Stimulated activated CD8-positive, alpha-beta memory T cell treated with anti-CD3 and anti-CD28 coated beads, Interleukin-12 subunit alpha, Interleukin-12 subunit beta, amount 100 ng/mL, for 24 hours (primary cell): ENCODE measurements around the gene MRPL38.
"Not testable (repeated sequence)": the region's sequence is repeated elsewhere in the genome, so short reads cannot be mapped to it uniquely, and the experiment has no call there.

Experiments
- DNase-seq: peaks from one replicate; pipeline ENCODE4 v3.0.0-alpha.2; 2020; ENCODE audit errors: extremely low read depth

MRPL38 gene

GRCh38 chr17:75876190-75876937 lies 28.3 kb downstream of the MRPL38 start:
- DNase-seq: no peak

GRCh38 chr17:75875940-75876189 lies 28.8 kb downstream of the MRPL38 start:
- DNase-seq: no peak

GRCh38 chr17:75875182-75875939 lies 29.3 kb downstream of the MRPL38 start:
- DNase-seq: no peak

- DNase-seq: no peak
Observed at GRCh38 chr17:75874323-75875181, 30.1 kb downstream of the MRPL38 start.

- no peak for DNase-seq
Observed at GRCh38 chr17:75873587-75874322, 30.9 kb downstream of the MRPL38 start.

GRCh38 chr17:75872434-75873351 lies 32.0 kb downstream of the MRPL38 start:
- no peak for DNase-seq

GRCh38 chr17:75870228-75870627 lies 34.5 kb downstream of the MRPL38 start:
- DNase-seq: not testable (repeated sequence)

- DNase-seq: no peak
Observed at GRCh38 chr17:75869282-75870141, 35.2 kb downstream of the MRPL38 start.

- not testable (repeated sequence) for DNase-seq
Observed at GRCh38 chr17:75868730-75869281, 35.9 kb downstream of the MRPL38 start.

GRCh38 chr17:75865404-75866188 lies 39.1 kb downstream of the MRPL38 start:
- not testable (repeated sequence) for DNase-seq

- not testable (repeated sequence) for DNase-seq
Observed at GRCh38 chr17:75864887-75865286, 39.8 kb downstream of the MRPL38 start.

- no peak for DNase-seq
Observed at GRCh38 chr17:75864448-75864871, 40.2 kb downstream of the MRPL38 start.

- DNase-seq: no peak
Observed at GRCh38 chr17:75861927-75862317, 42.8 kb downstream of the MRPL38 start.

- DNase-seq: not testable (repeated sequence)
Observed at GRCh38 chr17:75859358-75859757, 45.3 kb downstream of the MRPL38 start.

- DNase-seq: no peak
Observed at GRCh38 chr17:75856062-75856756, 48.5 kb downstream of the MRPL38 start.

GRCh38 chr17:75855310-75856061 lies 49.2 kb downstream of the MRPL38 start, which contains the start of gene WBP2:
Gene WBP2, minus strand, starts transcription at chr17:75855335. Its CDS starts 38 bp downstream, at chr17:75855297.
- peak; percentile 95 for DNase-seq

GRCh38 chr17:75854881-75855309 lies 49.8 kb downstream of the MRPL38 start:
- DNase-seq: no peak
